Measurements from ENCODE around the gene CAPN1. TPM values are rescaled to one million over a fixed set of nuclear protein-coding genes. Genes with fewer than 3 reads are reported as not detected.

The CAPN1 gene
- polyA plus RNA-seq, 1 of the 3 experiments (the other 2 are of a cell fraction): 92.2 TPM

- ChIA-PET POLR2A (no interaction called here), CTCF (interaction anchor here (1.0 to 1.7 kb wide), 3 partner anchors 18 to 61 kb away, joined by 3 to 6 read pairs (median 3); partner anchors contain the start of gene CAPN1)
Observed at GRCh38 chr11:65163684-65164083, 18.0 kb upstream of the CAPN1 start.

DNA sequence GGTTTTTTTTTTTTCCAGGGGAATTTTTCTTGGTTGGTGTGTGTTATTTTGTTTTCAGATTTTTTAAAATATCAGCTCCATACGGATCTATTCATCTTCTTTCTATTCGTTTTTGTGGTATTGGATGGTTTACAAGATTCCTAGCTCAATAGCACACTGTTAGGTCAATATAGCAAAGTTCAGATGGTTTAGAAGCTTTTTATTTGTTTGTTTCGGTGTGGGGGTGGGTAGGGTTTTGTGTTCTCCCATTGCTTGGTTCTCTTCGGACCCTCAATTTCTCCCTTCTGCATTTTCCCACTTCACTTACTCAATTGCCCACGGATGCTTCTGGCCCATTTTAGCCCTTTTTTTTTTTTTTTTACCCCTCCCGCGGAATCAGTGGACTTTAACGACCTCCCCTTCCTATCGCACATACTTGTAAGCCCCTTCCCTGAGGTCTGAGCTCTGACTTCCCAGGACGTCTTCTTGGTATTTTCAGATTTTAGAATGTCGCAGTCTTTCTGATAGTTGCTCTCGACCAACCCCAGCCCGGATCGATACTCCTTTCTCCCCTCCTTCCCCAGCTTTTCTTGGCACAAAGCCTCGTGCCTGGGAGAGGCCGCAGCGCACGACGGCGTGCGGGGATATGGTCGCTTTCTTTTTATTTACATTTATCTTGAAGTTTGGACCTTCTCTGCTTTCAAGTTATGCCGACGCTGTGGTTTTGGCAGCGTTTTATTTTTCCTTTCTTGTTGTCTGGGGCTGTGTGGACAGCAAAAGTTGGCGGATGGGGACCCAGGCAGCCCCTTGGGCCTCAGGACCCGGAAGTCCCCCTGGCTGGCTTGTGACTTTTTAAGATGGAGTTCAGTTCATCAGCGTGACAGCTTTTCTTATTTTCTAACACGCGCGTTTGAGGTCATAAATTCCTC, 16.1 kb upstream of the CAPN1 start:
- H3K4me1 ChIP-seq (ENCODE audit: control insufficient read depth in 1 of 2, insufficient read depth in 2 of 2, low read depth in 1 of 2, low read length in 1 of 2): no peaks in the 10 kb centered on the region; a peak in 1 of 4 replicates
- no peaks in the 10 kb centered on the region for H3K9me3 ChIP-seq
- no peaks in the 10 kb centered on the region for H4K20me1 ChIP-seq (ENCODE audit: insufficient read depth)
- H3K9me2 ChIP-seq: no peaks in the 10 kb centered on the region
- POLR2A ChIA-PET: interaction anchor here (0.9 kb wide), 1 partner anchor 30 kb away, joined by 3 read pairs; no protein-coding TSS in a partner anchor
- TF ChIP-seq ELF1 (IDR thresholded peaks at IDR 0.05) (no peak), USF2 (IDR thresholded peaks at IDR 0.05; ENCODE audit: borderline replicate concordance, low read depth, low read length) (no peak), FOXJ3 (CRISPR knock-in tag; IDR thresholded peaks at IDR 0.05) (no peak), MXI1 (IDR thresholded peaks at IDR 0.05; ENCODE audit: low read depth, low read length) (no peak), FOXM1 (IDR thresholded peaks at IDR 0.05; ENCODE audit: low read depth) (no peak), RXRA (IDR thresholded peaks at IDR 0.05; ENCODE audit: borderline replicate concordance, low read depth) (no peak), POLR2AphosphoS5 (IDR thresholded peaks at IDR 0.05; ENCODE audit: low read depth, low read length) (no peak), SMC3 (IDR thresholded peaks at IDR 0.05; ENCODE audit: low read depth, low read length) (no peak), RAD21 (IDR thresholded peaks at IDR 0.05; ENCODE audit: low read length) (no peak), TEAD4 (IDR thresholded peaks at IDR 0.05; ENCODE audit: borderline replicate concordance, insufficient read depth) (no peak), GATA2 (CRISPR knock-in tag; IDR thresholded peaks at IDR 0.05) (no peak), TCF12 (IDR thresholded peaks at IDR 0.05) (no peak)
- TF ChIP-seq, protein P1, sequence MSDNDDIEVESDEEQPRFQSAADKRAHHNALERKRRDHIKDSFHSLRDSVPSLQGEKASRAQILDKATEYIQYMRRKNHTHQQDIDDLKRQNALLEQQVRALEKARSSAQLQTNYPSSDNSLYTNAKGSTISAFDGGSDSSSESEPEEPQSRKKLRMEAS (IDR thresholded peaks at IDR 0.05; ENCODE audit: low read depth): no peak
- TF ChIP-seq, protein P2, sequence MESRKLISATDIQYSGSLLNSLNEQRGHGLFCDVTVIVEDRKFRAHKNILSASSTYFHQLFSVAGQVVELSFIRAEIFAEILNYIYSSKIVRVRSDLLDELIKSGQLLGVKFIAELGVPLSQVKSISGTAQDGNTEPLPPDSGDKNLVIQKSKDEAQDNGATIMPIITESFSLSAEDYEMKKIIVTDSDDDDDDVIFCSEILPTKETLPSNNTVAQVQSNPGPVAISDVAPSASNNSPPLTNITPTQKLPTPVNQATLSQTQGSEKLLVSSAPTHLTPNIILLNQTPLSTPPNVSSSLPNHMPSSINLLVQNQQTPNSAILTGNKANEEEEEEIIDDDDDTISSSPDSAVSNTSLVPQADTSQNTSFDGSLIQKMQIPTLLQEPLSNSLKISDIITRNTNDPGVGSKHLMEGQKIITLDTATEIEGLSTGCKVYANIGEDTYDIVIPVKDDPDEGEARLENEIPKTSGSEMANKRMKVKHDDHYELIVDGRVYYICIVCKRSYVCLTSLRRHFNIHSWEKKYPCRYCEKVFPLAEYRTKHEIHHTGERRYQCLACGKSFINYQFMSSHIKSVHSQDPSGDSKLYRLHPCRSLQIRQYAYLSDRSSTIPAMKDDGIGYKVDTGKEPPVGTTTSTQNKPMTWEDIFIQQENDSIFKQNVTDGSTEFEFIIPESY (IDR thresholded peaks at IDR 0.05; ENCODE audit: borderline replicate concordance, low read depth): no peak
- TF ChIP-seq, protein P3, sequence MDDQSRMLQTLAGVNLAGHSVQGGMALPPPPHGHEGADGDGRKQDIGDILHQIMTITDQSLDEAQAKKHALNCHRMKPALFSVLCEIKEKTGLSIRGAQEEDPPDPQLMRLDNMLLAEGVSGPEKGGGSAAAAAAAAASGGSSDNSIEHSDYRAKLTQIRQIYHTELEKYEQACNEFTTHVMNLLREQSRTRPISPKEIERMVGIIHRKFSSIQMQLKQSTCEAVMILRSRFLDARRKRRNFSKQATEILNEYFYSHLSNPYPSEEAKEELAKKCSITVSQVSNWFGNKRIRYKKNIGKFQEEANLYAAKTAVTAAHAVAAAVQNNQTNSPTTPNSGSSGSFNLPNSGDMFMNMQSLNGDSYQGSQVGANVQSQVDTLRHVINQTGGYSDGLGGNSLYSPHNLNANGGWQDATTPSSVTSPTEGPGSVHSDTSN (IDR thresholded peaks at IDR 0.05): no peak
- TF ChIP-seq, protein P4, sequence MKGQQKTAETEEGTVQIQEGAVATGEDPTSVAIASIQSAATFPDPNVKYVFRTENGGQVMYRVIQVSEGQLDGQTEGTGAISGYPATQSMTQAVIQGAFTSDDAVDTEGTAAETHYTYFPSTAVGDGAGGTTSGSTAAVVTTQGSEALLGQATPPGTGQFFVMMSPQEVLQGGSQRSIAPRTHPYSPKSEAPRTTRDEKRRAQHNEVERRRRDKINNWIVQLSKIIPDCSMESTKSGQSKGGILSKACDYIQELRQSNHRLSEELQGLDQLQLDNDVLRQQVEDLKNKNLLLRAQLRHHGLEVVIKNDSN (IDR thresholded peaks at IDR 0.05; ENCODE audit: borderline replicate concordance, low read depth): no peak
- H3K79me2 ChIP-seq (ENCODE audit: insufficient read depth): no peaks in the 10 kb centered on the region
- DNase-seq: no peak
- H3K27ac ChIP-seq (ENCODE audit: low read depth in 2 of 2, low read length in 1 of 2): no peak overlapping the region
- H3K9ac ChIP-seq: no peak overlapping the region
- no peak overlapping the region for H2AFZ ChIP-seq (ENCODE audit: low read depth)
- H3K27me3 ChIP-seq (ENCODE audit: insufficient read depth): no peaks in the 10 kb centered on the region
- peaks cover 2% of the 10 kb centered on the region for H3F3A ChIP-seq (replicated peaks; ENCODE audit: insufficient read depth)
- H3K36me3 ChIP-seq (replicated peaks in 1 of 2; ENCODE audit: control insufficient read depth in 1 of 2, insufficient read depth in 2 of 2, low read length in 1 of 2): no peaks in the 10 kb centered on the region
- CTCF ChIA-PET: interaction anchor here (0.9 kb wide), 1 partner anchor 47 kb away, joined by 4 read pairs; no protein-coding TSS in a partner anchor
- WGBS (ENCODE audit: low lambda C conversion rate): 83% methylated on average over 31 of the region's 31 CpGs
- no peak overlapping the region for H3K4me3 ChIP-seq (ENCODE audit: low read depth in 2 of 2, low read length in 1 of 2)
- H3K4me2 ChIP-seq: no peak overlapping the region

More at GRCh38 chr11:65163684-65164083, 18.0 kb upstream of the CAPN1 start:
- H2AFZ ChIP-seq (ENCODE audit: low read depth): no peak overlapping the region
- no peak for DNase-seq
- no peaks in the 10 kb centered on the region for H3K79me2 ChIP-seq (ENCODE audit: insufficient read depth)
- no peaks in the 10 kb centered on the region for H4K20me1 ChIP-seq (ENCODE audit: insufficient read depth)
- H3K9me3 ChIP-seq: no peaks in the 10 kb centered on the region
- H3K9me2 ChIP-seq: no peaks in the 10 kb centered on the region
- H3F3A ChIP-seq (replicated peaks; ENCODE audit: insufficient read depth): no peaks in the 10 kb centered on the region
- H3K4me2 ChIP-seq: no peak overlapping the region
- TF ChIP-seq TCF12 (IDR thresholded peaks at IDR 0.05): no peak
- H3K9ac ChIP-seq: no peak overlapping the region
- no peak overlapping the region for H3K27ac ChIP-seq (ENCODE audit: low read depth in 2 of 2, low read length in 1 of 2)
- WGBS (ENCODE audit: low lambda C conversion rate): 85% methylated on average over 2 of the region's 2 CpGs
- no peaks in the 10 kb centered on the region for H3K4me1 ChIP-seq (ENCODE audit: control insufficient read depth in 1 of 2, insufficient read depth in 2 of 2, low read depth in 1 of 2, low read length in 1 of 2)
- H3K4me3 ChIP-seq (ENCODE audit: low read depth in 2 of 2, low read length in 1 of 2): no peak overlapping the region
- no peaks in the 10 kb centered on the region for H3K36me3 ChIP-seq (replicated peaks in 1 of 2; ENCODE audit: control insufficient read depth in 1 of 2, insufficient read depth in 2 of 2, low read length in 1 of 2)
- H3K27me3 ChIP-seq (ENCODE audit: insufficient read depth): no peaks in the 10 kb centered on the region
